NCI-H1436 (cell line): ENCODE results near the gene GMDS.
A peak's percentile ranks its signal among the peaks of the same experiment; 100 is the strongest.
"Not testable (repeated sequence)": the region's sequence is repeated elsewhere in the genome, so short reads cannot be mapped to it uniquely, and the experiment has no call there.

Experiments
- DNase-seq: peaks from one replicate; lab custom pipeline; 2025; lab: John Stamatoyannopoulos, UW

Gene GMDS

GRCh38 chr6:1709234-1709641 is 536.2 kb downstream of the GMDS start:
- no peak for DNase-seq

DNA sequence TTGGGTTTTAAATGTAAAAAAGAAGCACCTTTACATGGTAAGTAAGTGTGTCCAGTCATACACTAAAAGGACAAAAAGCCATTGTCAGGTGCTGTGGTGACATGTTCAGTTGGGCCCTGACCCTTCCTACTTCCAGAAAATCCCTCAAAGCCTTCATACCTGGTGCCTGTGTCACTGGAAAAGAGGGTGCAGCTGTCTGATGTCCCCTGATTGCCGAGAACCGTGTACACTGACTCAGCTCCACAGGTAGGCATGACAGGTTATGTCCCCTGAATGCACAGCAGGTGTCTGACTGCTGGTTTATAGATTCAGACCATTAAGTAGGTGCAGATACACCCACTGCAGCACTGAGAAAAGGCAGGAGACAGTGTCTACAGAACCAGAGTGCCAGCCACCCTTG is 536.6 kb downstream of the GMDS start:
- no peak for DNase-seq

- no peak for DNase-seq
These were observed 537.3 kb downstream of the GMDS start for GRCh38 chr6:1708122-1708521.

DNA sequence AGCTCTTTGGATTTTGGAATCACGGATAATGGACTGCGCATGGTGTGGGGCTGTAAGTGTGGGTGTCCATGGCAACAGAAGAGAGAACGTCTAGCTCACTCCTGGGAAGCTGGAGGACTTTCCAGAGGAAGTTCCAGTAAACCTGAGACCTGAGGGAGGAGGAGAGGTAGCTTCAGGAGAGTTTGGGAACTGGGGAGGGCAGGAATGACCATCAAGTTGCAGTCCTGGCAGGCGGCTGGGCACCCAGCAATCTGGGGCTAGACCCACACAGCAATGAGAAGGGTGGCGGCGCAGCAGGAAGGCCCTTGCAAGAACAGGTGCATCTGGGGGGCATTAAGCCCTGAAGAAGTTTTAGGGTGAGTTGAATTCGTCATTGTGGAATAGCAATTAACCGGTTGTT is 539.8 kb downstream of the GMDS start:
- no peak for DNase-seq

DNA sequence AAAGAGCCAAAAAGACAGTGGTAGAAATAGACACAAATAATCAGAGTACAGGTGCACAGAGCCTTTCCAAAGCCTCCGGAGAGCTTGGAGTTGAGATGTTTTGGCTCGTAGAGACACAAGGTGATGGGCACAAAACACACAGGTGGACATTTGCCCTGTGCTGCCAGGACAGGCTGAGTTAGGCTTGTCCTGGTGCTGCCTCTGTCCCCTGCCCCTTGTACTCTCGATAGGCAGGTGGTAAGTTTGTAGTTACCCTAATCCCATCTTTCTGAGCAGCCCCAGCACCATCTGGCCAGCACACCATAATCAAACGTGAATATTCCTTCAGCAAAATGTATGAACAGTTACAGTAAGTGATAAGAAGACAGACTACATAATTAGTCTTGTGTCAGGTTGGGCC is 540.2 kb downstream of the GMDS start:
- DNase-seq: no peak

GRCh38 chr6:1704711-1705110 is 540.7 kb downstream of the GMDS start:
- no peak for DNase-seq

DNA sequence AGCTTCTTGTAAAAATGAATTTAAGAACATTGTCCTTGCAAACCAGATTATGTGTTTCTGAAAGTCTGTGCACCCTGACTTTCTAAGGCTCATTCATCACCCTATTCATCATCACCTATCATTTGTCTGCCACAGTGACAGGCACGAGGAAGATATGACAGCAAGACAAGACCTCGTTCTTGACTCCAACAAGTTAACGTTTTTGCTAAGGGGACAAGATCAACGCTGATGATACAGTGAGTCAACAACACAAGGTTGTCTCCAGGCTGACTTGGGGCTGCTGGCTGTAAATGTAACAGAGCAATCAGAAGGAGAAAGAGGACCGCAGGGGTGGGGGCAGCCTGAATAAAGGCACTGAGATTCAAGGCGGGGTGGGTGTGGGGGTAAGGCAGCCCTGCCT is 541.5 kb downstream of the GMDS start:
- DNase-seq: no peak

DNA sequence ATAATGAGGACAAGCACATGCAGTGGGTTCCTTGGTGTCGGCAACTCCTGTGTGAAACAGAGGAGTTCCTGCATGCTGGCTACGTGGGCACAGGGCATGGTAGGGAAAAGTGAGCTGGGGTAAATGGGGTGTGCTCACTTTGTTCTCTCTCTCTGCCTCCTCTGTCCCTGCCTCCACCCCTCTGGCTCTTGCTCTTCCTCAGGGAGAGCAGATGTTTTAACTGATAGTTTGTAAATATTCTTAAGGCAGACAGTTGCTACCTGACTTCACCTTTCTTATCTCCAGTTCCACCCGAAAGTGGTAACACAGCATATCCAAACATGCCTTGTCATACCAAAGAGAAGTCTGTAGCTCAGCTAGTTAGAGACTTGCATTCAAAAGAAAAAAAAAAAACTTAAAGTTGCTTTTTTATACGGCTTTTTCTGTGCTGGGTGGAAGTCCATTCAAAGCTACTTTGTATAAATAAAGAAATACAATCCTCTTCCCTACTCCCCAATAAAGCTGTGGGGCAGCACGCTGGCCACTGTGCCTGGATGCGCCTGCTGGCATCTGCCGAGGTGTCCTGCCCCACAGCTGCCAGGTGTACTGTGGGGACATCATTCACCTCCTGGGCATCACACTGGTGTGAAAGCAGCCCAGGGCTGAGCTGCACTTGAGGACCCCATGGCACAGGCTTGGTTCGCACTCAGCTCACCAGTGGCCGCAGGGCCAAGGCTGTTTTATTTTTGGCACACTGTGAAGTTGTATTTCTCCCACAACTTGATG is 542.1 kb downstream of the GMDS start:
- no peak for DNase-seq

DNA sequence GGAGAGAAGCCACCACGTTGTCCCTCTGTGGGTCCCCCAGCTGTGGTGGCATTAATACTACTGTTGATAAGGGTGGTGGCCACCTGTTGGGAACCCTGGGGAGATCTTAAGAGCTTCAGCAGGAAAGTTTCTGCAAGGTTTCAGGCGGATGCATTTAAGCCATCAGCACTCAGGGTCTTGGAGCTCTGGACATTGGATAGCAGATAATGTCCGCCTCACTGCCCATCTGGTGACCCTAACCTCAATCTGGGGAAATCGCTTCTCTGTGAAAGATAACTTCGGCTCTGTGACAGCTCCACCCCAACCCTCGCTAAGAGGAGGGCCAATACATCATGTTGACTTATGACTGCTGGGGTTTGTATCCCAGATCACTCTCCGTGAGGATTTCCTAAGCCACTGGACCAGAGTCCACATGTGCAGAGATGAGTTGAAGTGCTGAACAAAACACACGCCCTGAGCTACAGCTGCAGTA is 542.8 kb downstream of the GMDS start:
- no peak for DNase-seq

DNA sequence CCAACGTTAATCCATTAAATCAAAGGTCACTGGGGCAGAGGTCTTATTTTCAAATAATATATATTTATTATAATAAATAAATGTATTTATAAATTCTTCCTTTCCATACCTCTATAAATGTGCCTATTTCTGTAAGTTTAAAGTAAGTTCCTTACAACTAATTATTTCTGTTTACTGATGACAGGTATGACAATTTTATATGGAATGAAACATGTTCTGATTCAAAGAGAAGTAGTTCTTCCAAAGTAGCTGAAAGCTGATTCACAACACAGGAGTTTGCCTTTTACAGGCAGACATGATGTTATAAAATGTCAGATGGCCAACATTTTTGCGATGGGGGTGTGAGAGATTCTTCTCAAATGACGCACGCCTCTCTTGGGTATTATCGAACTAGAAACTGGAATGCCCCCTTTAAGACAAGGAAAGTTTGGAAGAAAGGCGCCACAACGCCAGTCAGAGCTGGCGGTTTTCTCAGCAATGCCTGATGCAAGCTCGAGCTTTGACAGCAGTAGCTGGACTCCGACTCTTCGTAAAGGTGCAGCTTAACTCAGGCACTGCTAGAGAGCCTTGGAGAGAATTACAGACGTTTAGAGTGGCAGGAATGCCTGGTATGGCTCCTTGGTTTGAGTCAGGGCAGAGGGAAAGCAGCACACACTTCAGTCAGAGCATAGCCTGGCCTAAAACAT is 543.6 kb downstream of the GMDS start:
- no peak for DNase-seq

- peak; percentile 51 for DNase-seq
These were observed 545.0 kb downstream of the GMDS start for GRCh38 chr6:1700278-1700967.

- no peak for DNase-seq
These were observed 546.9 kb downstream of the GMDS start for GRCh38 chr6:1698527-1698926.

- no peak for DNase-seq
These were observed 547.6 kb downstream of the GMDS start for GRCh38 chr6:1697688-1698351.

- no peak for DNase-seq
These were observed 548.9 kb downstream of the GMDS start for GRCh38 chr6:1696463-1696850.

GRCh38 chr6:1695546-1696462 is 549.6 kb downstream of the GMDS start:
- DNase-seq: no peak

DNA sequence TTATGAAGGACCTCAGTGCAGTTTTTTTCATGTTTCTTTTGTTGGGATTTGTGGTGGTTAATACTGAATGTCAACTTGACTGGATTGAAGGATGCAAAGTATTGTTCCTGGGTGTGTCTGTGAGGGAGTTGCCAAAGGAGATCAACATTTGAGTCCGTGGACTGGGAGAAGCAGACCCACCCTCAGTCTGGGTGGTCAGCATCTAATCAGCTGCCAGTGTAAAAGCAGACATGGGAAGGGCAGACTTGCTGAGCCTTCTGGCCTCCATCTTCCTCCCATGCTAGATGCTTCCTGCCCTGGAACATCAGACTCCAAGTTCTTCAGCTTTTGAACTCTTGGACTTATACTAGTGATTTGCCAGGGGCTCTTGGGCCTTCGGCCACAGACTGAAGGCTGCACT is 553.6 kb downstream of the GMDS start:
- not testable (repeated sequence) for DNase-seq

DNA sequence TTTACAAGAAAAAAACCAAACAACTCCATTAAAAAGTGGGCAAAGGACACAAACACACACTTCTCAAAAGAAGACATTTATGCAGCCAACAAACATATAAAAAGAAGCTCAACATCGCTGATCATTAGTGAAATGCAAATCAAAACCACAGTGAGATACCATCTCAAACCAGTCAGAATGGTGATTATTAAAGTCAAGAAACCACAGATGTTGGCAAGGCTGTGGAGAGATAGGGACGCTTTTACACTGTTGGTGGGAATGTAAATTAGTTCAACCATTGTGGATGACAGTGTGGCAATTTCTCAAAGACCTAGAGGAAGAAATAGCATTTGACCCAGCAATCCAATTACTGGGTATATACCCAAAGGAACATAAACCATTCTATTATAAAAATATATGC is 554.7 kb downstream of the GMDS start:
- not testable (repeated sequence) for DNase-seq

DNA sequence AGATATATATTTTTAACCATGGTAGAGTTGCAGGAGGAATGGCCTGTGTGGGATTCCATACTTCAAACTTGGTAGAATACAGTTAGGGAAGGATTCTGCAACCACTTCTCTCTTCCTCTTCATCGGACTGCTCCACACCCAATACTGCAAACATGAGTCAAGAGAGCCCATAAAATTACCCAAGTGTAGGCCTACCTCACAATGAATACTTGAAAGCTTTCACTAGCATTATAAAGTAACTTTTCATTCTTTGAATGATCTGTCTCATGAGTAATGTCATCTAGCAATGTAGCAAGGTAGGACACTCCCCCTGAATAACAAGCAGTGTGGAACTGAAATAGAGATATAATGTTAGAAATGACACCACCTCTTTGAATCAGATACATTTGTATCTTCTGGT is 556.3 kb downstream of the GMDS start:
- no peak for DNase-seq

GRCh38 chr6:1688396-1688795 is 557.0 kb downstream of the GMDS start:
- DNase-seq: no peak

- no peak for DNase-seq
These were observed 558.0 kb downstream of the GMDS start for GRCh38 chr6:1687402-1687801.
